Activated CD4-positive, CD25-positive, alpha-beta regulatory T cell treated with anti-CD3 and anti-CD28 coated beads, Interleukin-2, amount 50 U/mL, for 16 hours (primary cell): ENCODE results near the gene LMO1.

Experiments
- DNase-seq: peaks from one replicate; pipeline ENCODE4 v3.0.0-alpha.2; 2020; ENCODE audit warnings: low read depth, low spot score

LMO1 gene

GRCh38 chr11:8263769-8264410, at the start of gene LMO1:
LMO1 (minus strand) TSS chr11:8263878; CDS start chr11:8263362, 516 bp downstream.
- peak; percentile 34 for DNase-seq

- no peak for DNase-seq
Observed at GRCh38 chr11:8312986-8313385, 49.3 kb upstream of the LMO1 start.

GRCh38 chr11:8311366-8311765, 47.7 kb upstream of the LMO1 start:
- no peak for DNase-seq

- no peak for DNase-seq
Observed at GRCh38 chr11:8310743-8311298, 47.1 kb upstream of the LMO1 start.

- DNase-seq = no peak
Observed at GRCh38 chr11:8309862-8310261, 46.2 kb upstream of the LMO1 start.

- DNase-seq = no peak
Observed at GRCh38 chr11:8309311-8309710, 45.6 kb upstream of the LMO1 start.

- DNase-seq = no peak
Observed at GRCh38 chr11:8307601-8308000, 43.9 kb upstream of the LMO1 start.

GRCh38 chr11:8301622-8302021, 37.9 kb upstream of the LMO1 start:
- no peak for DNase-seq

- no peak for DNase-seq
Observed at GRCh38 chr11:8298801-8299786, 35.4 kb upstream of the LMO1 start.

GRCh38 chr11:8297781-8298440, 34.2 kb upstream of the LMO1 start:
- no peak for DNase-seq

GRCh38 chr11:8296872-8297271, 33.2 kb upstream of the LMO1 start:
- DNase-seq = no peak

- DNase-seq = no peak
Observed at GRCh38 chr11:8296038-8296649, 32.5 kb upstream of the LMO1 start.

- DNase-seq = no peak
Observed at GRCh38 chr11:8294251-8294935, 30.7 kb upstream of the LMO1 start.

- no peak for DNase-seq
Observed at GRCh38 chr11:8293171-8293570, 29.5 kb upstream of the LMO1 start.

- DNase-seq = no peak
Observed at GRCh38 chr11:8292351-8292750, 28.7 kb upstream of the LMO1 start.

GRCh38 chr11:8291421-8292350, 28.0 kb upstream of the LMO1 start:
- DNase-seq = no peak

GRCh38 chr11:8290081-8290810, 26.6 kb upstream of the LMO1 start:
- no peak for DNase-seq

- no peak for DNase-seq
Observed at GRCh38 chr11:8289492-8289918, 25.8 kb upstream of the LMO1 start.

- no peak for DNase-seq
Observed at GRCh38 chr11:8288824-8289491, 25.3 kb upstream of the LMO1 start.
